GM12878 (cell line): ENCODE measurements around the gene TPRN. TPM values are rescaled to one million over a fixed set of nuclear protein-coding genes. Genes with fewer than 3 reads are reported as not detected.

ENCODE experiments used
- BHLHE40 ChIP-seq, 2 experiments: fragments of 450-650 bp in 1 of 2; IDR thresholded peaks; 2 replicates each; pipeline ENCODE4 v1.6.1; 2011 to 2017; ENCODE audit warnings: low read depth in 2 of 2, borderline replicate concordance in 1 of 2, improper control_type of control experiment in 1 of 2, low read length in 1 of 2, mild to moderate bottlenecking in 1 of 2
- CHD4 ChIP-seq: fragments of 200-600 bp; sonication (generic); IDR thresholded peaks from 2 replicates; pipeline ENCODE4 v1.6.1; 2016; ENCODE audit warnings: mild to moderate bottlenecking
- FOS ChIP-seq: IDR thresholded peaks from 3 replicates; pipeline ENCODE4 v1.6.1; 2011; ENCODE audit warnings: borderline replicate concordance; ENCODE audit not compliant: insufficient read length; ENCODE audit errors: extremely low read depth
- FOXK2 ChIP-seq: fragments of 450-650 bp; IDR thresholded peaks from 2 replicates; pipeline ENCODE4 v1.6.1; 2017; ENCODE audit warnings: mild to moderate bottlenecking, moderate library complexity
- HDAC6 ChIP-seq: fragments of 200-600 bp; sonication (generic); IDR thresholded peaks from one replicate; pipeline ENCODE4 v1.8.0; 2017; ENCODE audit warnings: antibody characterized with exemption; ENCODE audit not compliant: unreplicated experiment
- KDM1A ChIP-seq: fragments of 200-600 bp; sonication (generic); IDR thresholded peaks from 2 replicates; pipeline ENCODE4 v1.6.1; 2016; ENCODE audit warnings: borderline replicate concordance
- LARP7 ChIP-seq: fragments of 450-650 bp; IDR thresholded peaks from 2 replicates; pipeline ENCODE4 v1.6.1; 2017; ENCODE audit warnings: mild to moderate bottlenecking
- NR2C1 ChIP-seq: fragments of 450-650 bp; IDR thresholded peaks from 2 replicates; pipeline ENCODE4 v1.6.1; 2017; ENCODE audit warnings: antibody characterized with exemption, mild to moderate bottlenecking, moderate library complexity
- NR2F1 ChIP-seq: fragments of 450-650 bp; conservative IDR thresholded peaks from 2 replicates; pipeline ENCODE4 v1.6.1; 2017; ENCODE audit warnings: mild to moderate bottlenecking
- SMARCA5 ChIP-seq: fragments of 450-650 bp; IDR thresholded peaks from 2 replicates; pipeline ENCODE4 v1.6.1; 2017; ENCODE audit warnings: mild to moderate bottlenecking
- SMC3 ChIP-seq: IDR thresholded peaks from 2 replicates; pipeline ENCODE4 v1.6.1; 2011; ENCODE audit warnings: low read length, improper control_type of control experiment, borderline replicate concordance
- SREBF2 ChIP-seq: IDR thresholded peaks from 2 replicates; pipeline ENCODE4 v1.6.1; 2012; ENCODE audit warnings: mild to moderate bottlenecking, low read length
- TBL1XR1 ChIP-seq: IDR thresholded peaks from 2 replicates; pipeline ENCODE4 v1.6.1; 2012; ENCODE audit warnings: low read depth, low read length, improper control_type of control experiment
- YBX1 ChIP-seq: fragments of 450-650 bp; IDR thresholded peaks from 2 replicates; pipeline ENCODE4 v1.6.1; 2016; ENCODE audit warnings: antibody characterized with exemption
- ZNF274 ChIP-seq: IDR thresholded peaks from one replicate; pipeline ENCODE4 v1.8.0; 2011; ENCODE audit not compliant: insufficient read length, insufficient read depth
- ZNF384 ChIP-seq: IDR thresholded peaks from 2 replicates; pipeline ENCODE4 v1.6.1; 2012; ENCODE audit warnings: low read depth, mild to moderate bottlenecking, low read length, improper control_type of control experiment, borderline replicate concordance
- polyA plus RNA-seq, 11 experiments: library from polyadenylated mRNA; depleted of rRNA in 4 of 11; unstranded in 6 of 11; stranded (reverse) in 5 of 11; fragments of >200 nt; fragmentation: Nextera tagmentation in 4 of 11; fragmentation: Illumina TruSeq in 1 of 11; extraction: Ambion mirVana in 4 of 11; extraction: Trizol in 1 of 11; gene quantifications; 1 replicate in 1 of 11; 2 replicates in 10 of 11; pipeline versions ENCODE4 v1.2.1 to v1.2.3, GENCODE V29; 2011 to 2016; ENCODE audit warnings: inconsistent platforms in 2 of 11, missing spikeins in 2 of 11, low read depth in 1 of 11
- total RNA-seq, 4 experiments: library from RNA; depleted of rRNA in 3 of 4; stranded (reverse); fragments of >200 nt in 3 of 4; fragmentation: Illumina TruSeq in 1 of 4; extraction: Trizol in 1 of 4; gene quantifications; 2 replicates each; pipeline versions ENCODE4 v1.2.1 to v1.2.3, GENCODE V29; 2013 to 2021

Gene TPRN
- total and polyA plus RNA-seq, 10 of the 15 experiments (the other 5 are each of a cell fraction or from before 2014, with no cell fraction given): 0.18 to 19.5 (median 3.1) TPM

- no peak for TF ChIP-seq CHD4
- TF ChIP-seq YBX1: no peak
- TF ChIP-seq SMARCA5: peak; percentile 87
- no peak for TF ChIP-seq HDAC6
- TF ChIP-seq ZNF274: no peak
- TF ChIP-seq SMC3: peak; percentile 40
- TF ChIP-seq FOXK2: peak; percentile 57; the same call in 1 of the 2 replicates
- TF ChIP-seq LARP7: no peak; the same call in none of the 2 replicates
- TF ChIP-seq NR2C1: peak; percentile 66
- peak; percentile 95 to 98 for TF ChIP-seq BHLHE40 (IDR thresholded peaks at IDR 0.05; ENCODE audit: borderline replicate concordance in 1 of 2, low read depth in 2 of 2, low read length in 1 of 2)
- TF ChIP-seq SREBF2: no peak
- no peak for TF ChIP-seq FOS
- TF ChIP-seq ZNF384: 0 out of 2 replicates have a peak, but pooled peaks have one; percentile 26
- peak; percentile 92 for TF ChIP-seq NR2F1
- TF ChIP-seq KDM1A: no peak
- TF ChIP-seq TBL1XR1: peak; percentile 88
These were observed 11.8 kb downstream of the TPRN start, which contains the start of the genes ANAPC2 and SSNA1 (continued) for GRCh38 chr9:137188490-137189296.
